ENCODE data around the gene BCAS3.

BCAS3 gene

DNA sequence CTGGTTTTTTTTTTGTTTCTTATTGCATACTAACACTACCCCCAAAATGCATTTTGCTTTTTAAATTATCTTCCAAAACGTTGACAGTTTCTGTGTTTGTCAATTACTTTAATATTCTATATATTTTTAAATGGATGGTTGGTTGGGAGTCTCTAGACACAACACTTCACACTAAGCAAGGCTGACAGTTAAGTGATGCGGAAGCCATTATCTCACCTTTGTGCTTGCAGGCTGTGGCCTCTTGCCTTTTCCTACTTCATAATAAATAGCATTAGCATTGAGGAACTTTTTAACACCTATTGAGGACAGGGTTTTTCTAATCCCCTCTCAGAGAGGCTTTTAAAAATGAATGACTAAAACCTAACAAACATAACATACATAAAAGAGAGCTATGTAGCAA, 441.2 kb downstream of the BCAS3 start:
- no peak for DNase-seq (ENCODE audit: low read depth)
- H3K4me3 ChIP-seq (ENCODE audit: low read depth, low read length), result no peak overlapping the region
- TF ChIP-seq, protein P1, sequence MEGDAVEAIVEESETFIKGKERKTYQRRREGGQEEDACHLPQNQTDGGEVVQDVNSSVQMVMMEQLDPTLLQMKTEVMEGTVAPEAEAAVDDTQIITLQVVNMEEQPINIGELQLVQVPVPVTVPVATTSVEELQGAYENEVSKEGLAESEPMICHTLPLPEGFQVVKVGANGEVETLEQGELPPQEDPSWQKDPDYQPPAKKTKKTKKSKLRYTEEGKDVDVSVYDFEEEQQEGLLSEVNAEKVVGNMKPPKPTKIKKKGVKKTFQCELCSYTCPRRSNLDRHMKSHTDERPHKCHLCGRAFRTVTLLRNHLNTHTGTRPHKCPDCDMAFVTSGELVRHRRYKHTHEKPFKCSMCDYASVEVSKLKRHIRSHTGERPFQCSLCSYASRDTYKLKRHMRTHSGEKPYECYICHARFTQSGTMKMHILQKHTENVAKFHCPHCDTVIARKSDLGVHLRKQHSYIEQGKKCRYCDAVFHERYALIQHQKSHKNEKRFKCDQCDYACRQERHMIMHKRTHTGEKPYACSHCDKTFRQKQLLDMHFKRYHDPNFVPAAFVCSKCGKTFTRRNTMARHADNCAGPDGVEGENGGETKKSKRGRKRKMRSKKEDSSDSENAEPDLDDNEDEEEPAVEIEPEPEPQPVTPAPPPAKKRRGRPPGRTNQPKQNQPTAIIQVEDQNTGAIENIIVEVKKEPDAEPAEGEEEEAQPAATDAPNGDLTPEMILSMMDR (IDR thresholded peaks at IDR 0.05; ENCODE audit: low read depth, low read length, missing control alignments), result no peak
- in situ Hi-C loops (cut with HindIII; ENCODE audit: low sequenced_read_pairs), result no loop called here

DNA sequence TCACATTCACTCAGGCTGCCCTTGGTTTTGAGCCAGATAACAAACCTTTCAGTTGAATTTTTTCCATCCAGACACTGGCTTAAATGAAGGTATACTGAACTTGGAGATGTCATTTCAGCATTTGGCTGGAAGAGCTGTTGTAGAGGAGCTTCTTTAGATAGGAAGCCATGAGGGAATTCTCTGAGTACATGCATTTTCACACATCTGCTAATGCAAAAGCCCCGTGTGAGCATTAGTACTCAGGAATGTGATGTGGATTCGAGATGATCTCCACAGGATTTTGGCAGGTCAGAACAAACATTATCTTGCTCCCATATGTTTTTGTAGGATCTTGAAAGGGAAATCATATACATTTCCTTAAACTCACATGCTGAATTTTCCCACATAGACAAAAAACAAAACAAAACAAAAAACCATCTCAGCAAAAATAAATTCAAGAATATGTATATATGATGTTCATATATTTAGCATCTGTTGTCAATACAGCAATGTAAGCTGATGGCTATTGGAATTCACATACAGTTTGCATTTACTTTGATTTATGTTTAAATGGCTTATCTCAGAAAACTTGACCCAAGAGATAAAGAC, 444.8 kb downstream of the BCAS3 start:
- H3K4me3 ChIP-seq (ENCODE audit: low read depth, low read length), result no peak overlapping the region
- no peak for DNase-seq (ENCODE audit: low read depth)
- in situ Hi-C loops (cut with HindIII; ENCODE audit: low sequenced_read_pairs), result no loop called here
- TF ChIP-seq, protein P1 (IDR thresholded peaks at IDR 0.05; ENCODE audit: low read depth, low read length, missing control alignments), result no peak

DNA sequence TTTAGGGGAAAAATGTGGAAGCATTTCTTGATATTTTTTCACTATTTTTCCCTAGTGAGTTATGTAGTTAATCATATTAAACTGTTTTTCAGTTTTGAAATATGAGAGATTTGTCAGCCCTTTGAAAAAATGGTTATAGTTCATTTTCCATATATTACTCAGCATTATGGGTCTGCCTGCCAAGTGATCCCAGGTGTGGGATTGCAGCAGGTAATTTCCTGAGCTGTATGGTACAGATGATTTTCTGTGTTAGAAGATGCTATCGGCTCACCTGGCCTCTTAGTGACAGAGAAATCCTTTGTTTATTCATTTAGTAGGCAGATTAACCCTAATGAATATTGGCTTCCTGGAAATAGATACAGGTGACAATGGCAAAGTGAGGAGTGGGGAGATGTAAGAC, 446.9 kb downstream of the BCAS3 start:
- in situ Hi-C loops (cut with HindIII; ENCODE audit: low sequenced_read_pairs), result no loop called here

DNA sequence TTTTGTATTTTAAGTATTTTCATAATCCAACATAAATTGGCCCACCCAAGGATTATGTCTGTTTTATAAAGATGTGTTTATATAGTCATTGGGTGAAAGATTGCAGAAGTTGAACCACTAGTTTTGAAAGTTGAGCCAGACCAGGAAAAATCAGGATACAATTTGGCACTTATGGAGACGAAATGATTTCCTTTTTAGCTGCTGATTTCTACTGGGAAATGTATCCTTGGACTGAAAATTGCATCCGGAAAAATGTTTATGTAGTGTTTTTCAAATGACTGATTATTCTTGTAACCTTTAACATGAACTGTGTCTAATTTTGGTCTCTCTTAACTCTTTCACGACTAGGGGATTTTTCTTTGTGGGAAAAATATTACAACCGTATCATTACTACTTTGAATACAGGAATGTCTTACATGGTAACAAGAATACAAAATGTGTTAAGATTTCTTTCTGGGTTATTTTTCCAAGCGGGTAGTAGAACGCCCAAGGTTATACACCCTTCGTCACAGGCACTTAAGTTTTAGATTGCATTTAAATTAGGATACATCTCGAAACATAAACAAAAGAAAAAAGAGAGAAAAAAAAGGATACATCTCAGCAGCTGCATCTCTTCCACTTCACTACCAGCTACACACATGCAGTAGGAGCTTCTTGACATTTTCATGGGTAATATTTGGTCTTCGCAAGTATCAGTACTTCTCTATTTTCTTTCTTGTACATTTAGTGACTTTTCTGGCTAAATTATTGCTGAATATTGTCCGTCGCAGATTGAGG, 449.0 kb downstream of the BCAS3 start:
- no peak overlapping the region for H3K4me3 ChIP-seq (ENCODE audit: low read depth, low read length)
- DNase-seq (ENCODE audit: low read depth), result no peak
- TF ChIP-seq, protein P1 (IDR thresholded peaks at IDR 0.05; ENCODE audit: low read depth, low read length, missing control alignments), result no peak
- in situ Hi-C loops (cut with HindIII; ENCODE audit: low sequenced_read_pairs), result no loop called here

More for the DNA sequence above, 446.9 kb downstream of the BCAS3 start:
- TF ChIP-seq, protein P1 (IDR thresholded peaks at IDR 0.05; ENCODE audit: low read depth, low read length, missing control alignments), result no peak
- DNase-seq (ENCODE audit: low read depth), result no peak
- H3K4me3 ChIP-seq (ENCODE audit: low read depth, low read length), result no peak overlapping the region

DNA sequence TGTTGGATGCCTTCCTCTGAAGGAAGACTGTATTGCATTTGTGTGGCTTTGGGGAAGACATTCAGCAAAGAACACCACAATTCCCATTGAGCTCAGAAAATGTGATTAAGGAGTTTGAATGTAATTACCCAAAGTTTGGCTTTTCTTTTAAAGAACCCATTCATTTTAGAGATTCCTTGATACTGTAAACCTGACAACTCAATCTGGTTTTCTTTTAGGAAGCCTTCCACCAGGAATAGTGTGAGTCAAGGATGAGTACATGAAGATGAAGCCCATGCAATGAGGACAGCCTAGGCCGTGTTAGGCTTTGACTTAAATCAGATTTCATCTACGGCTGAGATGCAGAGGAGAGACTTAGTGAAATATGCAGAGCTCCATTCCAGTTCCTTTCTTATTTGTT, 450.3 kb downstream of the BCAS3 start:
- in situ Hi-C loops (cut with HindIII; ENCODE audit: low sequenced_read_pairs), result no loop called here
- TF ChIP-seq, protein P1 (IDR thresholded peaks at IDR 0.05; ENCODE audit: low read depth, low read length, missing control alignments), result no peak
- H3K4me3 ChIP-seq (ENCODE audit: low read depth, low read length), result no peak overlapping the region
- DNase-seq (ENCODE audit: low read depth), result no peak

DNA sequence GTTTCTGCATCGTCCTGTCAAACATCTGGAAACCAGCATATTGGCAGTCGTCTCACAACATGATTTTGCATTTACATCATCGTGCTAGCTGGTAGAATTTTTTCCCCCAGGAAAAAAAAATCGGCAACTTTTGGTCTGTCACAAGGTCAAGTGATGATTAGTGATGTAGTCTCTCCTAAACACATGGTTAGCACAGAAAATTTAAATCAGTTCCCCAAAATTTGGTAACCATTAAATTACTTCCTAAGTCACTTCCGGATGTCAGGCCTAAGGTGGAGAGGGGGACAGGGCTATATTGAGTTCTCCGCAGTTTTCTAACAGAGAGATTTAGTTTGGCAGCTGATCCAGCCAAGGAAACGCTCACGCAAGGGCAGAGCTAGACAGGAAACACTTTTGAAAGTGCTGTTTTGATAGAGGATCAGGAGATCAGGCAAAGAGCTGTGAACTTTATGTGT, 451.0 kb downstream of the BCAS3 start:
- no peak for DNase-seq (ENCODE audit: low read depth)
- H3K4me3 ChIP-seq (ENCODE audit: low read depth, low read length), result no peak overlapping the region
- in situ Hi-C loops (cut with HindIII; ENCODE audit: low sequenced_read_pairs), result no loop called here
- TF ChIP-seq, protein P1 (IDR thresholded peaks at IDR 0.05; ENCODE audit: low read depth, low read length, missing control alignments), result no peak

All from astrocyte of the cerebellum (primary cell).